H9 (cell line): ENCODE data around the gene MSLN. TPM values are rescaled to one million over a fixed set of nuclear protein-coding genes. Genes with fewer than 3 reads are reported as not detected.

Source experiments
- DNase-seq: peaks from one replicate; pipeline ENCODE4 v3.0.0-alpha.2; 2017
- H2AFZ ChIP-seq: one replicate; pipeline ENCODE4 v1.6.1; 2013; ENCODE audit warnings: mild to moderate bottlenecking, low read length, control low read depth, moderate library complexity
- H2AK5ac ChIP-seq: 2 replicates; pipeline ENCODE4 v1.6.1; 2013; ENCODE audit warnings: low read length, control low read depth, mixed read lengths; ENCODE audit not compliant: insufficient read length
- H2BK120ac ChIP-seq: one replicate; pipeline ENCODE4 v1.6.1; 2013; ENCODE audit warnings: low read depth, mild to moderate bottlenecking, low read length, control low read depth, inconsistent platforms; ENCODE audit not compliant: poor library complexity, severe bottlenecking
- H2BK12ac ChIP-seq: 2 replicates; pipeline ENCODE4 v1.6.1; 2013; ENCODE audit warnings: low read length, control low read depth, mixed read lengths, low read depth; ENCODE audit not compliant: insufficient read length
- H2BK15ac ChIP-seq: 2 replicates; pipeline ENCODE4 v1.6.1; 2013; ENCODE audit warnings: low read depth, low read length, control low read depth
- H2BK20ac ChIP-seq: one replicate; pipeline ENCODE4 v1.6.1; 2013; ENCODE audit warnings: low read depth, mild to moderate bottlenecking, low read length, control low read depth, inconsistent platforms; ENCODE audit not compliant: poor library complexity, severe bottlenecking
- H2BK5ac ChIP-seq: 2 replicates; pipeline ENCODE4 v1.6.1; 2013; ENCODE audit warnings: low read length, control low read depth, mixed read lengths; ENCODE audit not compliant: insufficient read length
- H3K14ac ChIP-seq: 2 replicates; pipeline ENCODE4 v1.6.1; 2013; ENCODE audit warnings: low read length, control low read depth; ENCODE audit not compliant: insufficient read depth
- H3K18ac ChIP-seq: 2 replicates; pipeline ENCODE4 v1.6.1; 2013; ENCODE audit warnings: low read depth, mild to moderate bottlenecking, mixed read lengths, low read length, control low read depth; ENCODE audit not compliant: insufficient read length
- H3K23ac ChIP-seq: 2 replicates; pipeline ENCODE4 v1.6.1; 2013; ENCODE audit warnings: low read length, control low read depth, mixed read lengths, low read depth; ENCODE audit not compliant: insufficient read length
- H3K23me2 ChIP-seq: 2 replicates; pipeline ENCODE4 v1.6.1; 2013; ENCODE audit warnings: low read depth, mild to moderate bottlenecking, mixed read lengths, low read length, control low read depth; ENCODE audit not compliant: insufficient read length, poor library complexity, severe bottlenecking
- H3K27ac ChIP-seq: 2 replicates; pipeline ENCODE4 v1.5.1; 2013; ENCODE audit warnings: low read length, control low read depth, mixed read lengths, low read depth; ENCODE audit not compliant: insufficient read length
- H3K27me3 ChIP-seq: 2 replicates; pipeline ENCODE4 v1.6.1; 2013; ENCODE audit warnings: low read length, control low read depth, inconsistent platforms; ENCODE audit not compliant: insufficient read depth
- H3K4ac ChIP-seq: 2 replicates; pipeline ENCODE4 v1.6.1; 2013; ENCODE audit warnings: low read depth, mild to moderate bottlenecking, control low read depth, inconsistent platforms, low read length, moderate library complexity
- H3K4me1 ChIP-seq: 2 replicates; pipeline ENCODE4 v1.6.1; 2013; ENCODE audit warnings: low read length, control low read depth, inconsistent platforms; ENCODE audit not compliant: insufficient read depth
- H3K4me2 ChIP-seq: 2 replicates; pipeline ENCODE4 v1.6.1; 2013; ENCODE audit warnings: low read length, control low read depth, mixed read lengths; ENCODE audit not compliant: insufficient read length, insufficient read depth
- H3K56ac ChIP-seq: 2 replicates; pipeline ENCODE4 v1.6.1; 2013; ENCODE audit warnings: low read depth, mild to moderate bottlenecking, mixed read lengths, low read length, control low read depth; ENCODE audit not compliant: insufficient read length
- H3K79me1 ChIP-seq: 2 replicates; pipeline ENCODE4 v1.6.1; 2013; ENCODE audit warnings: low read depth, mild to moderate bottlenecking, moderate library complexity, low read length, control low read depth, inconsistent platforms; ENCODE audit not compliant: insufficient read depth, poor library complexity, severe bottlenecking
- H3K79me2 ChIP-seq: 2 replicates; pipeline ENCODE4 v1.6.1; 2013; ENCODE audit warnings: low read length, control low read depth, inconsistent platforms; ENCODE audit not compliant: insufficient read depth
- H3K9ac ChIP-seq: 2 replicates; pipeline ENCODE4 v1.6.1; 2013; ENCODE audit warnings: low read length, control low read depth, mixed read lengths; ENCODE audit not compliant: insufficient read length; ENCODE audit errors: extremely low read depth
- H3K9me3 ChIP-seq: one replicate; pipeline ENCODE4 v1.6.1; 2013; ENCODE audit warnings: low read depth, low read length, inconsistent platforms; ENCODE audit not compliant: control insufficient read depth
- H3T11ph ChIP-seq: one replicate; pipeline ENCODE4 v1.6.1; 2013; ENCODE audit warnings: mild to moderate bottlenecking, low read length, control low read depth, inconsistent platforms
- H4K20me1 ChIP-seq: one replicate; pipeline ENCODE4 v1.6.1; 2013; ENCODE audit not compliant: control insufficient read depth, insufficient read length, insufficient read depth
- H4K5ac ChIP-seq: 2 replicates; pipeline ENCODE4 v1.6.1; 2013; ENCODE audit warnings: low read depth, mild to moderate bottlenecking, mixed read lengths, low read length, control low read depth; ENCODE audit not compliant: insufficient read length
- H4K8ac ChIP-seq: replicated peaks from 2 replicates; pipeline ENCODE4 v1.6.1; 2013; ENCODE audit warnings: low read length, control low read depth, mixed read lengths, low read depth; ENCODE audit not compliant: insufficient read length
- H4K91ac ChIP-seq: 2 replicates; pipeline ENCODE4 v1.6.1; 2013; ENCODE audit warnings: low read depth, mild to moderate bottlenecking, moderate library complexity, mixed read lengths, low read length, control low read depth; ENCODE audit not compliant: insufficient read length
- H3K27ac Mint-ChIP-seq, 3 experiments: 2 replicates in 2 of 3; 3 replicates in 1 of 3; pipeline ENCODE4 v1.8.0; 2020 to 2021; ENCODE audit warnings: mixed read lengths in 3 of 3, mild to moderate bottlenecking in 1 of 3, moderate library complexity in 1 of 3
- H3K27me3 Mint-ChIP-seq: 2 replicates; pipeline ENCODE4 v1.8.0; 2021; ENCODE audit warnings: low read depth, mild to moderate bottlenecking, moderate library complexity, mixed read lengths
- H3K36me3 Mint-ChIP-seq, 3 experiments: 2 replicates in 2 of 3; 3 replicates in 1 of 3; pipeline ENCODE4 v1.8.0; 2020 to 2021; ENCODE audit warnings: low read depth in 3 of 3, mixed read lengths in 3 of 3; ENCODE audit not compliant: insufficient read depth in 1 of 3
- H3K4me1 Mint-ChIP-seq, 2 experiments: 2 replicates each; pipeline ENCODE4 v1.8.0; 2020; ENCODE audit warnings: mixed read lengths in 2 of 2
- H3K4me3 Mint-ChIP-seq, 2 experiments: 2 replicates in 1 of 2; 3 replicates in 1 of 2; pipeline ENCODE4 v1.8.0; 2020 to 2021; ENCODE audit warnings: mild to moderate bottlenecking in 2 of 2, mixed read lengths in 2 of 2, moderate library complexity in 1 of 2
- H3K9me3 Mint-ChIP-seq, 2 experiments: 2 replicates in 1 of 2; 3 replicates in 1 of 2; pipeline ENCODE4 v1.8.0; 2020; ENCODE audit warnings: mild to moderate bottlenecking in 2 of 2, mixed read lengths in 2 of 2, moderate library complexity in 1 of 2
- whole genome bisulfite sequencing: extraction: QIAGEN DNeasy Blood & Tissue Kit; methylation state at CpG from one replicate; pipeline ENCODE4 v1.1.7; 2013; ENCODE audit warnings: missing lambda C conversion rate, low lambda C conversion rate, mixed read lengths; ENCODE audit not compliant: insufficient read length; ENCODE audit errors: extremely low coverage; 5-methylcytosine and 5-hydroxymethylcytosine counted together
- total RNA-seq: library from RNA; stranded (reverse); gene quantifications from 2 replicates; pipeline ENCODE4 v1.2.1, GENCODE V29; 2021
- TF ChIP-seq, protein P1 (sequence below): fragments of 200-600 bp; sonication (generic); conservative IDR thresholded peaks from 3 replicates; pipeline ENCODE4 v1.8.0; 2021; ENCODE audit warnings: antibody characterized with exemption, mild to moderate bottlenecking

The MSLN gene
- total RNA-seq, 1 experiment from 2014 or later = 0.22 TPM

GRCh38 chr16:817001-817906 lies 56.7 kb downstream of the MSLN start:
- Histone ChIP-seq H4K91ac (no peak overlapping the region), H4K20me1 (no peaks in the 10 kb centered on the region), H3K79me1 (no peaks in the 10 kb centered on the region), H3K79me2 (no peaks in the 10 kb centered on the region), H3K4me1 (no peaks in the 10 kb centered on the region), H3K9me3 (no peaks in the 10 kb centered on the region), H4K5ac (no peak overlapping the region), H3T11ph (no peak overlapping the region), H4K8ac (no peak overlapping the region), H3K4me2 (no peak overlapping the region), H2AFZ (no peak overlapping the region), H3K23ac (no peak overlapping the region), H3K27me3 (no peaks in the 10 kb centered on the region; the same call in 1 of the 2 replicates), H3K27ac (no peak overlapping the region), H2BK20ac (no peak overlapping the region), H2BK12ac (no peak overlapping the region), H3K18ac (no peak overlapping the region), H2BK120ac (no peak overlapping the region), H3K9ac (no peak overlapping the region), H3K23me2 (peaks cover 5% of the 10 kb centered on the region), H2BK15ac (no peak overlapping the region), H2BK5ac (no peak overlapping the region), H3K56ac (no peak overlapping the region), H2AK5ac (no peak overlapping the region), H3K14ac (no peak overlapping the region; the same call in 1 of the 2 replicates), H3K4ac (no peak overlapping the region)
- Mint-ChIP-seq H3K27me3 (peaks cover 20% of the 10 kb centered on the region), H3K27ac (no peak overlapping the region), H3K9me3 (peaks cover 0 to 8% of the 10 kb centered on the region in 2 experiments; a peak in 1 of 5 replicates), H3K4me3 (no peak overlapping the region), H3K36me3 (no peaks in the 10 kb centered on the region), H3K4me1 (peaks cover 10 to 16% of the 10 kb centered on the region in 2 experiments)
- no CpG with 5 or more reads among the region's 71 CpGs for WGBS
- DNase-seq = no peak
- TF ChIP-seq, protein P1, sequence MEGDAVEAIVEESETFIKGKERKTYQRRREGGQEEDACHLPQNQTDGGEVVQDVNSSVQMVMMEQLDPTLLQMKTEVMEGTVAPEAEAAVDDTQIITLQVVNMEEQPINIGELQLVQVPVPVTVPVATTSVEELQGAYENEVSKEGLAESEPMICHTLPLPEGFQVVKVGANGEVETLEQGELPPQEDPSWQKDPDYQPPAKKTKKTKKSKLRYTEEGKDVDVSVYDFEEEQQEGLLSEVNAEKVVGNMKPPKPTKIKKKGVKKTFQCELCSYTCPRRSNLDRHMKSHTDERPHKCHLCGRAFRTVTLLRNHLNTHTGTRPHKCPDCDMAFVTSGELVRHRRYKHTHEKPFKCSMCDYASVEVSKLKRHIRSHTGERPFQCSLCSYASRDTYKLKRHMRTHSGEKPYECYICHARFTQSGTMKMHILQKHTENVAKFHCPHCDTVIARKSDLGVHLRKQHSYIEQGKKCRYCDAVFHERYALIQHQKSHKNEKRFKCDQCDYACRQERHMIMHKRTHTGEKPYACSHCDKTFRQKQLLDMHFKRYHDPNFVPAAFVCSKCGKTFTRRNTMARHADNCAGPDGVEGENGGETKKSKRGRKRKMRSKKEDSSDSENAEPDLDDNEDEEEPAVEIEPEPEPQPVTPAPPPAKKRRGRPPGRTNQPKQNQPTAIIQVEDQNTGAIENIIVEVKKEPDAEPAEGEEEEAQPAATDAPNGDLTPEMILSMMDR = no peak
